Peyer's patch (tissue), 4 donors: ENCODE data around the gene ZMYND15.

Experiments used
- CTCF ChIP-seq, 6 experiments: fragments of 450-650 bp in 4 of 6; fragments of 200-600 bp in 2 of 6; sonication (generic) in 1 of 6; IDR thresholded peaks; one replicate each; pipeline ENCODE4 v1.5.1; 2017 to 2019; ENCODE audit warnings: antibody characterized with exemption in 6 of 6, mild to moderate bottlenecking in 3 of 6, moderate library complexity in 1 of 6
- POLR2A ChIP-seq, 2 donors: fragments of 450-650 bp; IDR thresholded peaks; one replicate each; pipeline ENCODE4 v1.5.1; 2017; ENCODE audit warnings: antibody characterized with exemption in 2 of 2, mild to moderate bottlenecking in 2 of 2, moderate library complexity in 2 of 2

GRCh38 chr17:4721203-4722135, 18.2 kb upstream of the ZMYND15 start:
- no peak for TF ChIP-seq CTCF (IDR thresholded peaks at IDR 0.05)
- TF ChIP-seq POLR2A (IDR thresholded peaks at IDR 0.05) = no peak
